Measurements from ENCODE around the gene ADNP.

ADNP gene

DNA sequence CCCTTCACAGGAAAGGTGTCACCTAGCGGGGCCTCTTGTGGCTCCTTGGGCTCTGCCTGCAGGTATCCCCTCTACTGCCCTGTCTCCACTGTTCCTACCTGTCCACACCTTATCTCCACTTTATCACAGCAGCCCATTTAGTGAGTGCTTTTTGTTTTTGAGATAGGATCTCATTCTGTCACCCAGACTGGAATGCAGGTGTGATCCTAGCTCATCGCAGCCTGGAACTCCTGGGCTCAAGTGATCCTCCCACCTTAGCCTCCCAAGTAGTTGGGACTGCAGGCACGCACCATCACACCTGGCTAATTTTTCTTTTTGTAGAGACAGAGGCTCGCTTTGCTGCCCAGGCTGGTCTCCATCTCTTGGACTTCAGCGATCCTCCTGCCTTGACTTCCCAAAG, 88.4 kb downstream of the ADNP start:
- Histone ChIP-seq H3K4me3 (ENCODE audit: low read depth in 1 of 5, low read length in 5 of 5) (no peak overlapping the region), H3K27ac (ENCODE audit: low read depth, low read length) (no peak overlapping the region), H3K36me3 (ENCODE audit: control insufficient read depth in 5 of 5, insufficient read depth in 5 of 5, low read length in 5 of 5) (no peaks in the 10 kb centered on the region), H3K9ac (ENCODE audit: low read length in 5 of 5) (no peak overlapping the region), H3K27me3 (ENCODE audit: control insufficient read depth in 5 of 5, insufficient read depth in 4 of 5, low read length in 5 of 5) (peaks cover 0 to 2% (median 0%) of the 10 kb centered on the region in 5 donors), H3K4me1 (ENCODE audit: control insufficient read depth in 5 of 5, insufficient read depth in 5 of 5, low read length in 5 of 5) (peaks cover 0 to under 1% (median 0%) of the 10 kb centered on the region in 5 donors), H3K9me3 (ENCODE audit: control insufficient read depth in 5 of 5, low read length in 5 of 5) (no peaks in the 10 kb centered on the region)
